Left lung (tissue), 14 donors: ENCODE data around the gene CREB3L4. TPM values are rescaled to one million over a fixed set of nuclear protein-coding genes. Genes with fewer than 3 reads are reported as not detected.
A peak's percentile ranks its signal among the peaks of the same experiment; 100 is the strongest.

Experiments used
- ATAC-seq: fragments of 200-7000 bp; cut with Tn5 transposase; one replicate; pipeline ENCODE4 v1.9.1; 2020; ENCODE audit warnings: moderate library complexity
- DNase-seq, 4 donors: peaks; one replicate each; pipeline ENCODE4 v3.0.0-alpha.2; 2013 to 2020
- H3K27ac ChIP-seq, 2 donors: fragments of 200-600 bp; sonication (generic) in 1 of 2; one replicate each; pipeline versions ENCODE4 v1.5.0 to v1.8.0; 2020 to 2021
- H3K27me3 ChIP-seq, 2 donors: fragments of 200-600 bp; sonication (generic) in 1 of 2; one replicate each; pipeline versions ENCODE4 v1.5.0 to v1.8.0; 2020 to 2021
- H3K36me3 ChIP-seq, 2 donors: fragments of 200-600 bp; sonication (generic) in 1 of 2; one replicate each; pipeline versions ENCODE4 v1.5.0 to v1.8.0; 2020 to 2021
- H3K4me1 ChIP-seq, 2 donors: fragments of 200-600 bp; one replicate each; pipeline ENCODE4 v1.8.0; 2021
- H3K4me3 ChIP-seq, 2 donors: fragments of 200-600 bp; sonication (generic) in 1 of 2; one replicate each; pipeline versions ENCODE4 v1.5.0 to v1.8.0; 2020 to 2021; ENCODE audit warnings: mild to moderate bottlenecking in 1 of 2
- H3K9me3 ChIP-seq, 2 donors: fragments of 200-600 bp; sonication (generic) in 1 of 2; one replicate each; pipeline versions ENCODE4 v1.5.0 to v1.8.0; 2020 to 2021
- CTCF ChIP-seq, 2 donors: fragments of 200-600 bp; sonication (generic) in 1 of 2; IDR thresholded peaks; one replicate each; pipeline versions ENCODE4 v1.5.0 to v1.8.0; 2021; ENCODE audit warnings: antibody characterized with exemption in 2 of 2
- intact Hi-C, 2 donors: fragments of 100-400 bp; cut with DNase I; formaldehyde crosslinking; loops; one replicate each; pipeline versions ENCODE4 v1.11.2 to v1.14.2; 2022
- long read RNA-seq, 12 donors: library from polyadenylated mRNA in 2 of 12; unstranded in 2 of 12; transcript quantifications; one replicate each; pipeline ENCODE4 v2.0.0 and lab custom pipeline, GENCODE V29; 2019 to 2026
- polyA plus RNA-seq, 6 donors: library from polyadenylated mRNA; unstranded; fragments of 120-200 nt; gene quantifications; one replicate each; pipeline ENCODE4 v1.2.1, GENCODE V29; 2013; ENCODE audit not compliant: insufficient read length in 6 of 6
- total RNA-seq, 2 donors: library from RNA; stranded (reverse); fragmentation: NEBNext Ultra II Directional; extraction: Animal tissue kit (Norgen Biotek cat#: 25700); gene quantifications; one replicate each; pipeline ENCODE4 v1.2.1, GENCODE V29; 2021
- donor health status: DM: no; HTN: yes; CAD: no.
- donor health status: DM: no; HTN: no; CAD: no.

CREB3L4 gene
- 1 to 10 TPM; 9.3 to 10.0 TPM for total RNA-seq
- 10 to 100 TPM; 32.6 to 44.3 (median 38.6) TPM for polyA plus RNA-seq
- long read RNA-seq, donor 1, partial matches to known transcripts, result 17 of 23 reads
- long read RNA-seq, donor 1, other reads (novel, unspliced or antisense), result 0 of 23 reads
- long read RNA-seq, donor 2, partial matches to known transcripts, result 0 of 1 reads
- long read RNA-seq, donor 2, other reads (novel, unspliced or antisense), result 0 of 1 reads
- long read RNA-seq, donor 3, partial matches to known transcripts, result 0 of 6 reads
- long read RNA-seq, donor 3, other reads (novel, unspliced or antisense), result 0 of 6 reads
- long read RNA-seq, donor 4, partial matches to known transcripts, result 2 of 8 reads
- long read RNA-seq, donor 4, other reads (novel, unspliced or antisense), result 3 of 8 reads
- long read RNA-seq, donor 5, partial matches to known transcripts, result 844 of 857 reads
- long read RNA-seq, donor 5, other reads (novel, unspliced or antisense), result 10 of 857 reads
- long read RNA-seq, donor 6, partial matches to known transcripts, result 0 of 6 reads
- long read RNA-seq, donor 6, other reads (novel, unspliced or antisense), result 0 of 6 reads
- long read RNA-seq, donor 7, partial matches to known transcripts, result 5 of 8 reads
- long read RNA-seq, donor 7, other reads (novel, unspliced or antisense), result 0 of 8 reads
- long read RNA-seq, donor 8, partial matches to known transcripts, result 0 of 7 reads
- long read RNA-seq, donor 8, other reads (novel, unspliced or antisense), result 0 of 7 reads
- long read RNA-seq, donor 9, result 0 reads
- long read RNA-seq, donor 10, partial matches to known transcripts, result 3 of 11 reads
- long read RNA-seq, donor 10, other reads (novel, unspliced or antisense), result 7 of 11 reads
- long read RNA-seq, donor 11, result 0 reads
- long read RNA-seq, donor 12, partial matches to known transcripts, result 0 of 2 reads
- long read RNA-seq, donor 12, other reads (novel, unspliced or antisense), result 0 of 2 reads

DNA sequence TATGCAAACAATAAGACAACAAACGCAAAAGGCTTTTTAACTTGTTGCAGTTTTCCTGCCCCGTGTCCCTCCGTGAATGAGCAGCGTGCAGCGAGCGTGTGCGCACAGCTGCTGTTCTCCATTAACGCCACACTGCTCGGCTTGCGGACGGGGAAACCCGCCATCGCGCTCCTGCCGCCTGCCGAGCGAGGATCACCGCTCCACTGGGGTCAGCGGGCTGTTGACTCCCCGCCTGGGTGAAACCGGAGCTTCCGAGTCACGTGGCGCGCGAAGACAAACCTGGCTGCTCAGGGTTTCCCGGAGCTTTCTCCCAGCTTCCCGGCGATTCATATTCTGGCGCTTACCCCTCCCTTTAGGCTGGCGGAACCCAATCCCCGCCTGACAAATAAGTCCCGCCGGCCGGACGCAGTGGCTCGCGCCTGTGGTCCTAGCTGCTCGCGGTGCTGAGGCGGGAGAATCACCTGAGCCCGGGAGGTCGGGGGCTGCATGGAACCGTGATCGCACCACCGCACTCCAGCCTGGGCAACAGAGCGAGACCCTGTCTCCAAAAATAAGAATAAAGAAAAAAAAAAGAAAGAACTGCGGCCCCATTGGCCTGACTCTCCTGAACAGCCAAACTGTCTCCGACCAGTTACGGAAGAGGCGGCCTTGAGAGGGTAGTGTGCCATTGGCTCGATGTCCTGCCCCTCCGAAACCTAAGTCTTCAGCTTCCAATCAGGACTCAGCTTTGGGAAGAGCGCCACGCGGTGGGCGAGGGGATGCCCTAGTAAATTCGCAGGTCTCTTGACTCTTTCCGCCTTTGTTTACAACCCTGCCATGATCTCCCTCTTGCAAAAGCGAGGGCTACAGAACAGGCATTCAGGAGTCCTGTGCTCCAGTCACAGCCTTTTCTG, at the start of gene CREB3L4:
TSS of gene CREB3L4 (plus strand) at position 796 of the 893 bp plus-strand sequence. CDS start 624 bp downstream, outside the sequence.
- peak; percentile 23 for TF ChIP-seq CTCF (IDR thresholded peaks at IDR 0.05)
- Histone ChIP-seq H3K36me3 (peaks cover 0 to under 1% of the 10 kb centered on the region in 2 donors), H3K27ac (peak within 1 kb of the TSS; percentile 93 to 95), H3K4me1 (peaks cover 0 to 56% of the 10 kb centered on the region in 2 donors), H3K4me3 (peak within 1 kb of the TSS; percentile 56 to 59), H3K27me3 (no peaks in the 10 kb centered on the region), H3K9me3 (no peaks in the 10 kb centered on the region)
- ATAC-seq (peak; percentile 83), DNase-seq (peak; percentile 92 to 97 (median 94))
- intact Hi-C loops, result no loop called here

- TF ChIP-seq CTCF (IDR thresholded peaks at IDR 0.05), result no peak
Observed at GRCh38 chr1:153919876-153920852, 47.5 kb upstream of the CREB3L4 start.

DNA sequence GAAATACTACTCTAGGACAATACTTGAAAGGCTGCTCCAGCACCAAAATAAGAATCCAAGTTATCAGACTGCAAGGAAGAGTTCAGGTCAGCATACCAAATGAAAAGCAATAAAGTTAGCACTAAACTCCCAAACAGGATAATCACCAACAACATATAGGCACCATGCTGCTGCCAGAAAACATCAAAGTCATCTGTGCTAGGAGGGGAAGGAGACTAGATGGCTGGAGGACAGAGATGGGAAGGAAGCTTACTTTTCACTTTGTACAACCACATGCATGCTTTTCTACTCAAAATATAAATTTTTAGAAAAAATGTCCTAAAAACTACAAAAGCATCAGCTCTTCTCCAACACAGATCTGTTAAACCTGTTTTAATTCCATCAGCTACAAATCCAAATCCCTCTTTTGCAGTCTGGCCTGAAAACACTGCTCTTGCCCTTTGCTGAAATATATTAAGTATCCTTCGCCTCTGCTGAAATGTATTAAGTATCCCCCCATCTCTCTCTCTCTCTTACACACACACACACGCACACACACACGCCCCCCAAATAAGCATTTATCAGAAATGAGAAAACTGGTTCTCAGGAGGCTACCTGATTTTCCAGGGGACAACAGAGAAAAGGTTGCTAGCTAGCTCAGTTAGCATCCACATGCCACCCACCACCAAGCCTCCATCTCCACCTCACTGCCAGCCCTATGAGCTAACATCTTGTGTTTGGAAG, 46.5 kb upstream of the CREB3L4 start:
- no peak for TF ChIP-seq CTCF (IDR thresholded peaks at IDR 0.05)
- peaks cover 13 to 54% of the 10 kb centered on the region in 2 donors for H3K4me1 ChIP-seq
- H3K27me3 ChIP-seq, result no peaks in the 10 kb centered on the region
- intact Hi-C loops, result no loop called here
- no peaks in the 10 kb centered on the region for H3K9me3 ChIP-seq
- peak overlapping the region; percentile 72 to 87 for H3K4me3 ChIP-seq
- no peak for ATAC-seq
- H3K27ac ChIP-seq, result peak overlapping the region in 1 of 2 donors; percentile 84
- no peaks in the 10 kb centered on the region for H3K36me3 ChIP-seq
- DNase-seq, result no peak

More at GRCh38 chr1:153919876-153920852, 47.5 kb upstream of the CREB3L4 start:
- Histone ChIP-seq H3K27me3 (no peaks in the 10 kb centered on the region), H3K27ac (peak overlapping the region in 1 of 2 donors; percentile 26), H3K9me3 (no peaks in the 10 kb centered on the region), H3K4me3 (no peak overlapping the region), H3K36me3 (no peaks in the 10 kb centered on the region), H3K4me1 (peaks cover 13 to 54% of the 10 kb centered on the region in 2 donors)
- DNase-seq, result no peak
- intact Hi-C loops, result no loop called here
- ATAC-seq, result no peak

- Histone ChIP-seq H3K27me3 (no peaks in the 10 kb centered on the region), H3K4me3 (peak overlapping the region; percentile 72 to 87), H3K27ac (peak overlapping the region; percentile 84 to 87), H3K4me1 (peaks cover 13 to 54% of the 10 kb centered on the region in 2 donors), H3K36me3 (no peaks in the 10 kb centered on the region), H3K9me3 (no peaks in the 10 kb centered on the region)
- DNase-seq (no peak), ATAC-seq (no peak)
- TF ChIP-seq CTCF (IDR thresholded peaks at IDR 0.05), result no peak
- intact Hi-C loops, result no loop called here
Observed at GRCh38 chr1:153921803-153922075, 46.0 kb upstream of the CREB3L4 start.
